ENCODE data around the gene TAMM41. TPM values are rescaled to one million over a fixed set of nuclear protein-coding genes. Genes with fewer than 3 reads are reported as not detected.
"Not testable (repeated sequence)": the region's sequence is repeated elsewhere in the genome, so short reads cannot be mapped to it uniquely, and the experiment has no call there.

Gene TAMM41
- 27.4 to 30.9 TPM (median 27.7 TPM) in 3 replicates for total RNA-seq

- Mint-ChIP-seq H3K4me1 (peaks cover 25% of the 10 kb centered on the region), H3K27ac (peak within 1 kb of the TSS; percentile 95), H3K36me3 (peaks cover 11% of the 10 kb centered on the region)
Observed at GRCh38 chr3:11846281-11847266, at the start of gene TAMM41. Gene TAMM41 (minus strand): TSS chr3:11846885. CDS start chr3:11846636, 249 bp downstream.

GRCh38 chr3:11878837-11879236 lies 32.2 kb upstream of the TAMM41 start:
- no peaks in the 10 kb centered on the region for H3K9me3 Mint-ChIP-seq
- no peak overlapping the region for H3K4me3 Mint-ChIP-seq
- H3K27me3 Mint-ChIP-seq (ENCODE audit: low read depth) = peaks cover 23% of the 10 kb centered on the region
- no peak overlapping the region for H3K27ac Mint-ChIP-seq
- no peak for DNase-seq (ENCODE audit: low spot score in 2 of 2, unreplicated experiment in 2 of 2)
- no peak for TF ChIP-seq CTCF (IDR thresholded peaks at IDR 0.05; ENCODE audit: unreplicated experiment)
- no peaks in the 10 kb centered on the region for H3K4me1 Mint-ChIP-seq
- no peaks in the 10 kb centered on the region for H3K36me3 Mint-ChIP-seq

More at GRCh38 chr3:11846281-11847266, at the start of gene TAMM41:
- TF ChIP-seq CTCF (IDR thresholded peaks at IDR 0.05; ENCODE audit: unreplicated experiment) = peak; percentile 35
- peaks cover 20% of the 10 kb centered on the region for H3K27me3 Mint-ChIP-seq (ENCODE audit: low read depth)
- H3K4me3 Mint-ChIP-seq = peak within 1 kb of the TSS; percentile 98
- H3K9me3 Mint-ChIP-seq = no peaks in the 10 kb centered on the region
- DNase-seq (ENCODE audit: low spot score in 2 of 2, unreplicated experiment in 2 of 2) = peak; percentile 68 to 82

GRCh38 chr3:11874707-11875106 lies 28.0 kb upstream of the TAMM41 start:
- not testable (repeated sequence) for H3K4me1 Mint-ChIP-seq, H3K36me3 Mint-ChIP-seq

GRCh38 chr3:11863739-11864138 lies 17.1 kb upstream of the TAMM41 start:
- not testable (repeated sequence) for H3K36me3 Mint-ChIP-seq; DNase-seq (ENCODE audit: low spot score in 2 of 2, unreplicated experiment in 2 of 2); H3K27ac Mint-ChIP-seq; H3K4me1 Mint-ChIP-seq; H3K4me3 Mint-ChIP-seq
- Mint-ChIP-seq H3K27me3 (ENCODE audit: low read depth) (peaks cover 59% of the 10 kb centered on the region), H3K9me3 (peaks cover 11% of the 10 kb centered on the region)

More at GRCh38 chr3:11874707-11875106, 28.0 kb upstream of the TAMM41 start:
- H3K4me3 Mint-ChIP-seq; DNase-seq (ENCODE audit: low spot score in 2 of 2, unreplicated experiment in 2 of 2); H3K9me3 Mint-ChIP-seq; H3K27ac Mint-ChIP-seq: not testable (repeated sequence)
- peaks cover 28% of the 10 kb centered on the region for H3K27me3 Mint-ChIP-seq (ENCODE audit: low read depth)

GRCh38 chr3:11862584-11862983 lies 15.9 kb upstream of the TAMM41 start:
- Mint-ChIP-seq H3K27me3 (ENCODE audit: low read depth) (peaks cover 59% of the 10 kb centered on the region), H3K9me3 (peaks cover 14% of the 10 kb centered on the region)
- not testable (repeated sequence) for DNase-seq (ENCODE audit: low spot score in 2 of 2, unreplicated experiment in 2 of 2); H3K36me3 Mint-ChIP-seq; H3K4me1 Mint-ChIP-seq; H3K27ac Mint-ChIP-seq; H3K4me3 Mint-ChIP-seq

GRCh38 chr3:11862145-11862544 lies 15.5 kb upstream of the TAMM41 start:
- not testable (repeated sequence) for DNase-seq (ENCODE audit: low spot score in 2 of 2, unreplicated experiment in 2 of 2); H3K4me3 Mint-ChIP-seq; H3K4me1 Mint-ChIP-seq; H3K27ac Mint-ChIP-seq; H3K36me3 Mint-ChIP-seq
- Mint-ChIP-seq H3K9me3 (peaks cover 18% of the 10 kb centered on the region), H3K27me3 (ENCODE audit: low read depth) (peaks cover 63% of the 10 kb centered on the region)

- not testable (repeated sequence) for DNase-seq (ENCODE audit: low spot score in 2 of 2, unreplicated experiment in 2 of 2); H3K4me1 Mint-ChIP-seq; H3K27ac Mint-ChIP-seq; H3K36me3 Mint-ChIP-seq; H3K4me3 Mint-ChIP-seq
- peaks cover 15% of the 10 kb centered on the region for H3K9me3 Mint-ChIP-seq
- peaks cover 50% of the 10 kb centered on the region for H3K27me3 Mint-ChIP-seq (ENCODE audit: low read depth)
Observed at GRCh38 chr3:11860213-11860612, 13.5 kb upstream of the TAMM41 start.

- no peak overlapping the region for H3K27ac Mint-ChIP-seq
- TF ChIP-seq CTCF (IDR thresholded peaks at IDR 0.05; ENCODE audit: unreplicated experiment) = no peak
- H3K4me1 Mint-ChIP-seq = no peaks in the 10 kb centered on the region
- peaks cover 7% of the 10 kb centered on the region for H3K9me3 Mint-ChIP-seq
- H3K27me3 Mint-ChIP-seq (ENCODE audit: low read depth) = peaks cover 44% of the 10 kb centered on the region
- no peak for DNase-seq (ENCODE audit: low spot score in 2 of 2, unreplicated experiment in 2 of 2)
- H3K36me3 Mint-ChIP-seq = no peaks in the 10 kb centered on the region
- no peak overlapping the region for H3K4me3 Mint-ChIP-seq
Observed at GRCh38 chr3:11853450-11853849, 6.8 kb upstream of the TAMM41 start.

Measured in mesothelial cell of epicardium (in vitro differentiated cells).